SK-N-MC (cell line): ENCODE data around the gene TGIF2.
"Not testable (repeated sequence)": the region's sequence is repeated elsewhere in the genome, so short reads cannot be mapped to it uniquely, and the experiment has no call there.

Source experiments
- DNase-seq: peaks from one replicate; pipeline ENCODE4 v3.0.0-alpha.2; 2011; ENCODE audit warnings: low read depth, low spot score
- H3K27ac ChIP-seq: fragments of 200-600 bp; sonication (generic); 2 replicates; pipeline ENCODE4 v1.5.1; 2016; ENCODE audit warnings: mixed run types
- H3K36me3 ChIP-seq: fragments of 200-600 bp; sonication (generic); 2 replicates; pipeline ENCODE4 v1.6.1; 2017; ENCODE audit warnings: antibody characterized with exemption, low read length, mixed read lengths; ENCODE audit not compliant: insufficient read depth
- H3K4me3 ChIP-seq: fragments of 200-600 bp; sonication (generic); 2 replicates; pipeline ENCODE4 v1.5.1; 2016
- H3K9ac ChIP-seq: fragments of 200-600 bp; sonication (generic); 2 replicates; pipeline ENCODE4 v1.8.0; 2017; ENCODE audit warnings: mixed run types, mixed read lengths; ENCODE audit not compliant: insufficient read length
- H3K9me3 ChIP-seq: fragments of 200-600 bp; sonication (generic); 2 replicates; pipeline ENCODE4 v1.6.1; 2017; ENCODE audit warnings: low read depth, mild to moderate bottlenecking, antibody characterized with exemption, low read length, moderate library complexity, mixed read lengths
- EZH2 ChIP-seq: fragments of 200-600 bp; sonication (generic); IDR thresholded peaks from one replicate; pipeline ENCODE4 v1.6.1; 2017; ENCODE audit warnings: antibody characterized with exemption
- FOXP2 ChIP-seq: optimal IDR thresholded peaks from 2 replicates; pipeline ENCODE3; 2011; ENCODE audit warnings: mild to moderate bottlenecking, moderate library complexity; ENCODE audit not compliant: insufficient read depth; ENCODE audit errors: extremely low read length, control extremely low read depth
- POLR2AphosphoS5 ChIP-seq: IDR thresholded peaks from 2 replicates; pipeline ENCODE4 v1.6.1; 2012; ENCODE audit warnings: mild to moderate bottlenecking, low read depth, low read length, borderline replicate concordance

Gene TGIF2

DNA sequence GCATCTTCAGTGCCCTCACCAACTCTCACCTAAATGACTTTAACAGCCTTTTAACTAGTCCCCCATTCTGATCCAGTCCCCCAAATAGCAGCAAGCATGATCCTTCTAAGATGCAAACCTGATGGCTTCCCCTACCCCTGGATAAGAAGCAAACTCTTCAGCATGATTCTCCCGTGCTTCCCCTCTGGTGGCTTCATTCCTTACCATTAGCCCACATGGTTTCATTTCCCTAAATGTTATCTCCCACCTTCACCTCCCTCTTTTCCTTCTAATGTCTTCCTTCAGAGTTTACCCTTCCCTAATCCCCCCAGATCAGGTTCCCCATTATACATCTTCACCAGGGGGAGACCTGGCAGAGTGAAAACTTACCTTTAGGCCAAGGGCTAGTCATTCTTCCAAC, 28.1 kb downstream of the TGIF2 start:
- TF ChIP-seq POLR2AphosphoS5 = no peak
- TF ChIP-seq EZH2 = no peak
- TF ChIP-seq FOXP2 = no peak
- Histone ChIP-seq H3K9me3 (no peaks in the 10 kb centered on the region), H3K27ac (no peak overlapping the region), H3K4me3 (no peak overlapping the region), H3K36me3 (no peaks in the 10 kb centered on the region), H3K9ac (peak overlapping the region; percentile 29)
- DNase-seq = no peak

DNA sequence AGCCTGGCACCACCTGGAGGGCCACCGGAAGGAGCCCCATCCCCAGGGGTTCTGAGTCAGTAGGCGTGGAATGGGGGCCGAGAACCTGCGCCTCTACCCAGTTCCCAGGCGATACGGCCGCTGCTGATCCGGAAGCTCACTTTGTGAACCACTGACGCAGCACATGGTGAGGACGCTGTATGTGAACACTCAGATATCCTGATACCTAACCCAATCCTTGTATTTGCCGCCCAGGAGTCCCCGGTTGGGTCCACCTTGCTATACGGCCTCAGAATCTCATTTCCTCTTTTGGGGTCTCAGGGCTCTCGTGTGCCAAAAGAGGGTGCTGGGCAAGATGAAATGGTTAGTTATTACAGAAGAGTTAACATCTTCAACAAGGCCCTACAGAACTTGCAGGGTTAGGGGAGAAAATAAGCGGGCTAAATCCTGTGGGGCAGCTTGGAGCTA, 31.6 kb downstream of the TGIF2 start:
- peak overlapping the region; percentile 58 for H3K9ac ChIP-seq
- H3K4me3 ChIP-seq = peak overlapping the region; percentile 99
- no peak for TF ChIP-seq POLR2AphosphoS5
- TF ChIP-seq FOXP2 = no peak
- TF ChIP-seq EZH2 = no peak
- 0 out of 2 replicates have a peak overlapping the region, but pooled peaks have one; percentile 15 for H3K27ac ChIP-seq
- DNase-seq = no peak
- no peaks in the 10 kb centered on the region for H3K9me3 ChIP-seq
- H3K36me3 ChIP-seq = peaks cover 25% of the 10 kb centered on the region

DNA sequence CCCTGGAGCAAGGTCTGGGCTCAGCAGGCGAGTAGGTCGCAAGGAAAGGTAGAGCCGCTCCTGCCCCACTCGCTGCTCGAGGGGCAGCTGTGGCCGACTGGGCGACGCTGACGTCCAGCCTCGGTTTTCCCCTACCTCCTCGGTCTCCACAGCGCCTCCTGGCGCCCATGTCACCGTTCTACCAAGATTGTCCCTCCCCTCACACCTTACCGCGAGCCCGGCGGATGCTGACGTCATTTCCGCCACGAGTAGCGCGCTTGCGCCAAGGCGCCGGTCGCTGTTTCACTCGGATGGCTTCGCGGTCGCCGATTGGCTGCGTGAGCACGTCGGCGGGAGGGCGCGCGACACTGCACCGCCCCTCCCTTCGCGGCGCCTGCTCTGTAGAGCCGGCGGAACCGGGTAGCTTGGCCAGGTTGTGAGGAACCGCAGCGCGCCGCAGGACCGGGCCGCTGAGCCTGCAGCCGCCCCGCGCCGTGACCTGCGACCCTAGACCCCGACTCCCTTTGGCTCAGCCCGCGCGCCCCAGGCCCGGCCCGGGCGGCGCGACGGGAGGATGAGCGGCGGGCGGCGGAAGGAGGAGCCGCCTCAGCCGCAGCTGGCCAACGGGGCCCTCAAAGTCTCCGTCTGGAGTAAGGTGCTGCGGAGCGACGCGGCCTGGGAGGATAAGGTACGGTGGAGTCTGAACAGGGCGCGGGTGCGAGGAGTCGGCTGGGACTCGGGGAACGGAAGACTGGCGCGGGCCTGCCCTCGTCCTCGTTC, 32.2 kb downstream of the TGIF2 start, which contains the start of gene RAB5IF:
RAB5IF (plus strand) TSS at position 381 of the 759 bp plus-strand sequence; CDS start at position 554, 173 bp downstream.
- Histone ChIP-seq H3K36me3 (peaks cover 30% of the 10 kb centered on the region), H3K27ac (peak within 1 kb of the TSS; percentile 76; the same call in 1 of the 2 replicates), H3K4me3 (peak within 1 kb of the TSS; percentile 99), H3K9me3 (no peaks in the 10 kb centered on the region), H3K9ac (peak within 1 kb of the TSS; percentile 97)
- DNase-seq = peak; percentile 91
- TF ChIP-seq POLR2AphosphoS5 = peak; percentile 83
- no peak for TF ChIP-seq EZH2

DNA sequence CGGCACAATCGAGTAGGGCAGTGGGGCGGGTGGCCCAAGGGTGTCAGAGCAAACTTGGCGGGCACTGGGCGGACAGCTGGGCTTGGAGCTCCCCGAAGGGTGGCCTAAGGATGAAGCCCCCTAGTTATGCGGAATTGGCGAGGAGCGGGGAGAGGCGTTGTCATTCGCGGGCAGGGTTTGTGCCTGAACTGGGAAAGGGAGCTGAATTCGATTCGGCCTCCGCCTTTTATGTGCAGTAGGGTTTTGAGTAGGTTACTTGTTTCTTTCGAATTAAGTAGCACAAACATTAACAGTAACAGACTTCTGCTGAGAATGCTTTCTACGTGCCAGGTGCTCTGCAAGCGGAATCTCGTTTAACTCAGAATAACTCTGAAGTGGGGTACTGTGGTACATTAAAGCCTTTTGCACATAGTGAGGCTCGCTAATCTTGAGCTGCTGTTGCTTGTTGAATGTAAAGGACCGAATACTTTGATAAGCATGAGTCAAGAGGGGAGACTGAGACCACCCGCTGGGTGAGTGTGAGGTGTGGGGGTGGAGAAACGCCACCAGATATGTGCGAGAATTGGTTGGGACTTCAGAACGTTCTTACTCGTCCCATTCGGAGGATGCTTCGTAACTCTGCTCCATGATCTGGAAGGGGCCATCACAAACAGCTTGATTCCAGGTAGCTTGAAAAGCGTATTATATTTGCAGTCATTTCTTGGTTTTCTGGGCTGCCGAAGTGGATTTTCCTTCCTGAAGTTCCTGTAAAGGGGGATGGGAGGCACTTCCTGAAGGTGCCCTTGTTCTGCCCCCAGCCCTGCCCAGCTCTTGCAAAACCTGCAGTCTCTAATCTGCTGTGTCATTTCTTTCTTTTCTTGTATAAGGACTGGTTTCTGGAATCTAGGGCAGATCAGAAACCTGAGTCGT, 33.0 kb downstream of the TGIF2 start:
- peak overlapping the region; percentile 76; the same call in 1 of the 2 replicates for H3K27ac ChIP-seq

DNA sequence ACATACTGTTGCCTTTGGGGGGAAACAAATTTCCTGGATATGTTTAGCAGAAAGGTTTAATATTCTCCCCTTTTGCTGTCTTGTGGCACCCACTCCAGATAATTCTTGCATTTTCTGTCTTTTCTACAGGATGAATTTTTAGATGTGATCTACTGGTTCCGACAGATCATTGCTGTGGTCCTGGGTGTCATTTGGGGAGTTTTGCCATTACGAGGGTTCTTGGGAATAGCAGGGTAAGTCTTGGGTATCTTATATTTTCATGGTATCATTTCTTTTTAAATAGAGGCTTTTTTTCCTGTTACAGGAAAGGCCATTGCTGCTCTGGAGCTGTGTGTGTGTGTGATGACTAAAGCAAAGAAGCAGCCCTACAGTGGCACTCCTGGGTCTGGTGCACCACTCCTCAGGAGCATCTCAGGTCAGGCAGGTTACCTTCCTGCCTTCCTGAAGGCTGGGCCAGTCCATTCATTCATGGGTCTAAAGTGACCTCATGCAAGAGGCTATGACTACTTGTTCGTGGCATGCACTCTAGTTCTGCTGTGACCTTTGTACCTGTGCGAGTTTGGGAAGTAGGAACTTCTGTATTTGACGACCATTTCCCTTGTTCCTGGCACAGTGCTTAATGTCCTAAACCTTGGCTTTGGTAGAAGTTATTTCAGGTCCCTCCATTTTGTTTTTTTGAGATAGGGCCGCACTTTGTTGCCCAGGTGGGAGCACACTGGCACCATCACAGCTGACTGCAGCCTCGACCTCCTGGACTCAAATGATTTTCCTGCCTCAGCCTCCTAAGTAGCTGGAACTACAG, 34.4 kb downstream of the TGIF2 start:
- H3K27ac ChIP-seq = no peak overlapping the region
- peak overlapping the region; percentile 99; the same call in 1 of the 2 replicates for H3K4me3 ChIP-seq
- DNase-seq = no peak
- no peak for TF ChIP-seq POLR2AphosphoS5
- no peak for TF ChIP-seq FOXP2
- TF ChIP-seq EZH2 = no peak
- H3K9ac ChIP-seq = peak overlapping the region; percentile 97
- H3K36me3 ChIP-seq = peaks cover 51% of the 10 kb centered on the region
- H3K9me3 ChIP-seq = no peaks in the 10 kb centered on the region

More for the DNA sequence above, 33.0 kb downstream of the TGIF2 start:
- Histone ChIP-seq H3K4me3 (peak overlapping the region; percentile 99), H3K9ac (peak overlapping the region; percentile 97), H3K36me3 (peaks cover 39% of the 10 kb centered on the region), H3K9me3 (no peaks in the 10 kb centered on the region)
- DNase-seq = no peak
- TF ChIP-seq POLR2AphosphoS5 = no peak
- TF ChIP-seq EZH2 = no peak
- TF ChIP-seq FOXP2 = no peak

DNA sequence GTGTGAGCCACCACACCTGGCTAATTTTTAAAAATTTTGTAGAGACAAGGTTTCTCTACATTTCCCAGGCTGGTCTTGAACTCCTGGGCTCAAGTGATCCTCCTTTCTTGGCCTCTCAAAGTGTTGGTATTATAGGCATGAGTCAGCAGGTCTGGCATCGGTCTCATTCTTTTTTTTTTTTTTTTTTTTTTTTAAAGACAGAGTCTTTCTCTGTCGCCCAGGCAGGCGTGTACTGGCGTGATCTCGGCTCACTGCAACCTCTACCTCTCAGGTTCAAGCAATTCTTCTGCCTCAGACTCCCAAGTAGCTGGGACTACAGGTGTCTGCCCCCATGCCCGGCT, 35.0 kb downstream of the TGIF2 start:
- peaks cover 55% of the 10 kb centered on the region for H3K36me3 ChIP-seq
- H3K27ac ChIP-seq, H3K9me3 ChIP-seq, H3K9ac ChIP-seq, DNase-seq, H3K4me3 ChIP-seq: not testable (repeated sequence)

DNA sequence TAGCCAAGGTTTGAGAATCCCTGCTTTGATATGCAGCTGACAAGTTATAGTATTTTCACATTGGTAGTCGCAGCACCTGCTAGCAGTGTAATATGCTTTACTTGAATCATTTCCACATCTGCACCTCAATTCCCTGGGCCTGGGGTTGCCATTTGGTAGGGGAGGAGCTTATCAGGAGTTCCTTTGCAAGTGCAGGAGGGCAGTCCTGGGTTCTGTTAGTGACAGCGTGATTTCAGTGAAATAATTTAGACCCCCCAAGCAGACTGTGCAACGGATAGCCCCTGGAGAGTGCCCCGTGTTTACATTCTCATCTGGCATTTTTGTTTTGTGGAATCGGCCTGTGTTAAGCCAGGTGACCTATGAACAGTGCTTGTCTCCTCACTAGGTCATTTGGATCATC, 38.2 kb downstream of the TGIF2 start:
- Histone ChIP-seq H3K36me3 (peaks cover 57% of the 10 kb centered on the region), H3K9ac (no peak overlapping the region), H3K4me3 (no peak overlapping the region), H3K27ac (no peak overlapping the region), H3K9me3 (no peaks in the 10 kb centered on the region)
- no peak for DNase-seq
- TF ChIP-seq FOXP2 (no peak), EZH2 (no peak), POLR2AphosphoS5 (no peak)

DNA sequence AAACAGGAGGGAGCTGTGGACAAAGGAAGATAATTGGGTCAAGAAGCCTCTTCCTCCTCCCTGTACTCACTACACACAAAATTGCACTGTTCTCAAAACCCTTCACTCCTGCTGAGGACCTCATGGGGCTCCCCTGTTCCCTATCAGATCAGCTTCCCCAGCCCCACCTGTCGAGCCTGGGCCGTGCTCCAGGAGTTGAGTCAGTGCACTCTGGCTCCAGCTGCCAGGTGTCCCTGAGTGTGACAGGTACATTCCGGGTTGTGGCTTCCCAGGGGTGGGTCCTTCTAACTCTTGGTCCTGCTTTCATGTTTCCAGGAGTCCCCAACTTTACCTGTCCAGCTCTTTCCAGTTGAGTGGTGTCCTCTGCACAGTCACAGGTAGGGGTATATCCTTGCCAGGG, 40.6 kb downstream of the TGIF2 start:
- Histone ChIP-seq H3K4me3 (no peak overlapping the region), H3K9me3 (no peaks in the 10 kb centered on the region), H3K27ac (no peak overlapping the region), H3K9ac (no peak overlapping the region), H3K36me3 (peaks cover 40% of the 10 kb centered on the region)
- no peak for DNase-seq
- TF ChIP-seq EZH2 (no peak), POLR2AphosphoS5 (no peak), FOXP2 (no peak)
